Neural crest cell (in vitro differentiated cells): ENCODE data around the gene LAMC1. TPM values are rescaled to one million over a fixed set of nuclear protein-coding genes. Genes with fewer than 3 reads are reported as not detected.

ENCODE experiments used
- DNase-seq: peaks from one replicate; pipeline ENCODE4 v3.0.0; 2021; ENCODE audit warnings: low read depth, mixed read lengths, low spot score
- H3K27ac Mint-ChIP-seq: one replicate; pipeline ENCODE4 v1.8.0; 2021; ENCODE audit warnings: mild to moderate bottlenecking, mixed read lengths; ENCODE audit not compliant: unreplicated experiment
- H3K27me3 Mint-ChIP-seq: 2 replicates; pipeline ENCODE4 v1.8.0; 2021; ENCODE audit warnings: low read depth, mild to moderate bottlenecking, mixed read lengths
- H3K36me3 Mint-ChIP-seq: 2 replicates; pipeline ENCODE4 v1.8.0; 2021; ENCODE audit warnings: low read depth, mild to moderate bottlenecking, mixed read lengths
- H3K4me1 Mint-ChIP-seq: 2 replicates; pipeline ENCODE4 v1.8.0; 2021; ENCODE audit warnings: mixed read lengths
- H3K4me3 Mint-ChIP-seq: one replicate; pipeline ENCODE4 v1.8.0; 2021; ENCODE audit warnings: mild to moderate bottlenecking, mixed read lengths
- H3K9me3 Mint-ChIP-seq: 2 replicates; pipeline ENCODE4 v1.8.0; 2021; ENCODE audit warnings: mixed read lengths
- total RNA-seq: library from RNA; stranded (reverse); gene quantifications from 2 replicates; pipeline ENCODE4 v1.2.1, GENCODE V29; 2021
- TF ChIP-seq, protein P1 (sequence below): fragments of 200-600 bp; sonication (generic); conservative IDR thresholded peaks from 2 replicates; pipeline ENCODE4 v1.5.0; 2021; ENCODE audit warnings: antibody characterized with exemption, mild to moderate bottlenecking

Gene LAMC1
- total RNA-seq, 1 donor from 2014 or later, result 82.0 TPM

DNA sequence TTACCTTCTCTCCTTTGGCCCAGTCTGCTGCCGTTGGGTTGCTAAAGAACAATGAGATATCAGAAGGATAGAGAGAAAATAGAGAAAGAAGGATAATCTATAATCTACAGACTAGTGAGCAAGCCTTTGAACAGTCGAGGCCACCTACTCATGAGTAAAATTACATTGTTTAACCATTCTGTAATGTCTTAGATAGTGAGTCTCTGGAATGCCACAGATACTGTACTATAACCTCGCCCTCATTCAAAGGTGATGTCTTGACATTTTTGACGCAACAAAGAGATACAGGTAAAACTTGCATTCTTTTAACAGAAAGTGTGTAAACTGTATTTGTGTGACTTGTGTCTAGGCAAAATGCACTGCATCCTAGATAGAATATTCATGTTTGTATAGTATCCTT lies 77.9 kb downstream of the LAMC1 start:
- H3K4me3 Mint-ChIP-seq, result no peak overlapping the region
- H3K9me3 Mint-ChIP-seq, result no peaks in the 10 kb centered on the region
- no peaks in the 10 kb centered on the region for H3K27me3 Mint-ChIP-seq

DNA sequence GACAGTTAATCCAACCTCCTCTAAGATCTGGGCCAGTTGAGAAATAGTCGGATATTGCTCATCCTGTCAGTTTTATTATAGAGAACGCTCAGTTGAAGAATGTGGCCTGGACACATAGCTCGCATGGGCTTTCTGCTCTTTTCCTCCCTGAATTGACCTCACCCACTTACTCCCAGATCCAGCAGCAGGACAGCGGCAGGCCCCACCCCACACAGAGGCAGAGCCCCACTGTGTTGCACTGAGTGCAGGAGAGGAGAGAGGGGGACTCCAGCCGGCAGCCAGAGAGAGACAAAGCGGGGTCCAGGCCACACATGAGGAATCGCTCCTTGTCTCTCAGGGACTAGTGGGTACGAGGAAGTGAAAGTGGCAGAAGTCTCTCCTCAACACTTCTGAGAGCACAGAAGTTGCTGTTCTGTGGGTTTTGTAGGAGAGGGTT lies 78.6 kb downstream of the LAMC1 start:
- Mint-ChIP-seq H3K9me3 (no peaks in the 10 kb centered on the region), H3K4me3 (no peak overlapping the region), H3K27me3 (no peaks in the 10 kb centered on the region), H3K27ac (peak overlapping the region; percentile 88), H3K36me3 (no peaks in the 10 kb centered on the region), H3K4me1 (peaks cover 20% of the 10 kb centered on the region)
- TF ChIP-seq, protein P1, sequence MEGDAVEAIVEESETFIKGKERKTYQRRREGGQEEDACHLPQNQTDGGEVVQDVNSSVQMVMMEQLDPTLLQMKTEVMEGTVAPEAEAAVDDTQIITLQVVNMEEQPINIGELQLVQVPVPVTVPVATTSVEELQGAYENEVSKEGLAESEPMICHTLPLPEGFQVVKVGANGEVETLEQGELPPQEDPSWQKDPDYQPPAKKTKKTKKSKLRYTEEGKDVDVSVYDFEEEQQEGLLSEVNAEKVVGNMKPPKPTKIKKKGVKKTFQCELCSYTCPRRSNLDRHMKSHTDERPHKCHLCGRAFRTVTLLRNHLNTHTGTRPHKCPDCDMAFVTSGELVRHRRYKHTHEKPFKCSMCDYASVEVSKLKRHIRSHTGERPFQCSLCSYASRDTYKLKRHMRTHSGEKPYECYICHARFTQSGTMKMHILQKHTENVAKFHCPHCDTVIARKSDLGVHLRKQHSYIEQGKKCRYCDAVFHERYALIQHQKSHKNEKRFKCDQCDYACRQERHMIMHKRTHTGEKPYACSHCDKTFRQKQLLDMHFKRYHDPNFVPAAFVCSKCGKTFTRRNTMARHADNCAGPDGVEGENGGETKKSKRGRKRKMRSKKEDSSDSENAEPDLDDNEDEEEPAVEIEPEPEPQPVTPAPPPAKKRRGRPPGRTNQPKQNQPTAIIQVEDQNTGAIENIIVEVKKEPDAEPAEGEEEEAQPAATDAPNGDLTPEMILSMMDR, result no peak
- no peak for DNase-seq

More for the DNA sequence above, 77.9 kb downstream of the LAMC1 start:
- H3K36me3 Mint-ChIP-seq, result no peaks in the 10 kb centered on the region
- H3K27ac Mint-ChIP-seq, result peak overlapping the region; percentile 4
- peaks cover 20% of the 10 kb centered on the region for H3K4me1 Mint-ChIP-seq
- DNase-seq, result no peak
- TF ChIP-seq, protein P1, result no peak

DNA sequence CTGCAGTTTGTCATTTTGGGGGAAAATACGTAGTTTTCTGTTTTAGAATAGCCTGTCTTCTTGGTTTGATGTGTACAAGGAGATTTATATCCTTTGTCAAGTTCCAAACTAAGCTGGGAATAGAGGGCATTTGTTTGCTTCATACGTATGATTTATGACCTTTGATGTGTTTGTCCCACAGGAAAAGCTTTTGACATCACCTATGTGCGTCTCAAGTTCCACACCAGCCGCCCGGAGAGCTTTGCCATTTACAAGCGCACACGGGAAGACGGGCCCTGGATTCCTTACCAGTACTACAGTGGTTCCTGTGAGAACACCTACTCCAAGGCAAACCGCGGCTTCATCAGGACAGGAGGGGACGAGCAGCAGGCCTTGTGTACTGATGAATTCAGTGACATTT lies 79.9 kb downstream of the LAMC1 start:
- H3K4me3 Mint-ChIP-seq, result no peak overlapping the region

DNA sequence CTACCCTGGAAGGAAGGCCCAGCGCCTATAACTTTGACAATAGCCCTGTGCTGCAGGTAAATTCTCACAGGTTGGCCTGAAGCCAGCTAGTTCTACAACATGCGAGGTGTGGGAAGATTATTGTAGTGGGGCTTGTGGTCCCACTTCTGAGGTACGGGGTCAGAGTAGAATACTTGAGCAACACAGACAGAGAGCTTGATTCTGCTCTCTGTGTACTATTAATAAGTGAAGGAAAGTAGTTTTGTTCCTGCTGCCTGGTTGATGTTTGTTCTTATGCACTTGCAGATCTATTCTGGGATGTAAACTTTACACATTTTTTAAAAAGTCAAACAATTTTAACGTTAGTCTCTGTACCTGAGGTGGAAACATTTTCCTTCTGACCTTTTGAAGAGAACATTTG lies 80.4 kb downstream of the LAMC1 start:
- H3K4me3 Mint-ChIP-seq, result no peak overlapping the region
- H3K36me3 Mint-ChIP-seq, result peaks cover 4% of the 10 kb centered on the region
- H3K27ac Mint-ChIP-seq, result no peak overlapping the region
- H3K4me1 Mint-ChIP-seq, result peaks cover 20% of the 10 kb centered on the region
- TF ChIP-seq, protein P1, result no peak
- DNase-seq, result no peak
- H3K27me3 Mint-ChIP-seq, result no peaks in the 10 kb centered on the region
- no peaks in the 10 kb centered on the region for H3K9me3 Mint-ChIP-seq

More for the DNA sequence above, 79.9 kb downstream of the LAMC1 start:
- Mint-ChIP-seq H3K9me3 (no peaks in the 10 kb centered on the region), H3K36me3 (peaks cover 4% of the 10 kb centered on the region), H3K27ac (peak overlapping the region; percentile 3), H3K27me3 (no peaks in the 10 kb centered on the region), H3K4me1 (peaks cover 20% of the 10 kb centered on the region)
- DNase-seq, result no peak
- TF ChIP-seq, protein P1, result no peak

DNA sequence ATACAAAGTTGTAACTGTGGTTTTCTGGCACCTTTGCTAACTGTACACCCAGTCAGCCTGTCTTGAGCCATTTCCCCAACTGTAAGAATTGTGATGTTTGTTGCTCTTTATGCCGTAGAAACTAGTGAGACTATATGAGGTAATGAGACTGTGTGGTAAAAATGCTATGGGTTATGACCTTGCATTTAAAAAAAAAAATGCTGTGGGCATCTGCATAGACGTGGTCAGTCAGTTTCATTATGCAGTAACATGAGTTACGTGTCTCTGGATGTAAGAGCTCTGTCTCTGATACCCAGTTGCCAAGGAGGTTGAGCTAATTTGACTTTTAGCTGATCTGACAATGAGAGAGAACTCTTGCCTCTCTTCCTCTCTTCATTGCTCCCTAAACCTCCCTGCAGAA lies 82.2 kb downstream of the LAMC1 start:
- H3K27me3 Mint-ChIP-seq, result no peaks in the 10 kb centered on the region
- no peak overlapping the region for H3K4me3 Mint-ChIP-seq
- peaks cover 11% of the 10 kb centered on the region for H3K36me3 Mint-ChIP-seq
- no peak overlapping the region for H3K27ac Mint-ChIP-seq
- DNase-seq, result no peak
- H3K4me1 Mint-ChIP-seq, result peaks cover 31% of the 10 kb centered on the region
- TF ChIP-seq, protein P1, result no peak
- H3K9me3 Mint-ChIP-seq, result no peaks in the 10 kb centered on the region

DNA sequence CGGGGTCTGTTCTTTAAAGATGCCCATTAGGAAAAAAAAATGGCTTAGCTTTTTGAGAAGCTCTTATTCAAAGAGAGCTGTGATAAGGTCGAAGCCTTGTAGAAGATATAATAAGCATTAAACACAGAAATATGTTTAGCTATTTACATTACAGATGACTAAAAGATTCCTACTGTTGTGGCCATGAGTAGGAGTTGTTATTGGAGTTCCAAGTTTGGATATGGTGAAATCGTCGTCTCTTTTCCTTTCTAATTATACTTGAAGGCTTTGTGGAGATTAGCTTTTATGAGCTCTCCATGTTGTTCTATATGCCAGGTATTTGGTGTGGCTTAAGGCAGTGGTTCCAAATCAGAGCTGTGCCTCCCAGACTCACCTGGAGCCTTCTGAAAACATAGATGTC lies 82.9 kb downstream of the LAMC1 start:
- Mint-ChIP-seq H3K27ac (no peak overlapping the region), H3K27me3 (no peaks in the 10 kb centered on the region), H3K36me3 (peaks cover 11% of the 10 kb centered on the region), H3K4me1 (peaks cover 34% of the 10 kb centered on the region), H3K4me3 (no peak overlapping the region), H3K9me3 (no peaks in the 10 kb centered on the region)
- no peak for DNase-seq
- TF ChIP-seq, protein P1, result no peak
